PC-9 (cell line): ENCODE measurements around the gene WNT8B.

Source experiments
- EZH2 ChIP-seq: fragments of 200-600 bp; sonication (generic); IDR thresholded peaks from 2 replicates; pipeline ENCODE4 v1.8.0; 2017; ENCODE audit warnings: antibody characterized with exemption, low read depth
- TF ChIP-seq, protein P1 (sequence below): fragments of 200-600 bp; sonication (generic); conservative IDR thresholded peaks from 2 replicates; pipeline ENCODE4 v1.6.1; 2017; ENCODE audit warnings: mixed run types, antibody characterized with exemption, mild to moderate bottlenecking, moderate library complexity

DNA sequence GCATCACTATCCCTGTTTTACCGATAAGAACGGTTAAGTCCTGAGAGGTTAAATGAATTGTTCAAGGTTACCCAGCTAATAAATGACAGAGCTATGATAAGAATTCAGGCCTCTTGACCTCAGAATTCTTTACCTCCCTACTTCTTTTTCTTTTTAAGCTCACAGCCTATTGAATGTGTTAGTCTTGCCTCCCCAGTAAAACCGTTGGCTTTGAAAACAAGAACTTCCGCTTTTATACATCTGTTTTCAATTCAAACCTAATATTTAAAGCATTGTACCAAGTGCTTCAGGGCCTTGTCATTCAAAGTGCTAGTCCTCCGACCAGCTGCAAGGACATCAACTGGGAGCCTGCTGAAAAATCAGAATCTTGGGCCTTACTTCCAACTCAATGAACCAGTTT, 41.3 kb downstream of the WNT8B start:
- TF ChIP-seq, protein P1, sequence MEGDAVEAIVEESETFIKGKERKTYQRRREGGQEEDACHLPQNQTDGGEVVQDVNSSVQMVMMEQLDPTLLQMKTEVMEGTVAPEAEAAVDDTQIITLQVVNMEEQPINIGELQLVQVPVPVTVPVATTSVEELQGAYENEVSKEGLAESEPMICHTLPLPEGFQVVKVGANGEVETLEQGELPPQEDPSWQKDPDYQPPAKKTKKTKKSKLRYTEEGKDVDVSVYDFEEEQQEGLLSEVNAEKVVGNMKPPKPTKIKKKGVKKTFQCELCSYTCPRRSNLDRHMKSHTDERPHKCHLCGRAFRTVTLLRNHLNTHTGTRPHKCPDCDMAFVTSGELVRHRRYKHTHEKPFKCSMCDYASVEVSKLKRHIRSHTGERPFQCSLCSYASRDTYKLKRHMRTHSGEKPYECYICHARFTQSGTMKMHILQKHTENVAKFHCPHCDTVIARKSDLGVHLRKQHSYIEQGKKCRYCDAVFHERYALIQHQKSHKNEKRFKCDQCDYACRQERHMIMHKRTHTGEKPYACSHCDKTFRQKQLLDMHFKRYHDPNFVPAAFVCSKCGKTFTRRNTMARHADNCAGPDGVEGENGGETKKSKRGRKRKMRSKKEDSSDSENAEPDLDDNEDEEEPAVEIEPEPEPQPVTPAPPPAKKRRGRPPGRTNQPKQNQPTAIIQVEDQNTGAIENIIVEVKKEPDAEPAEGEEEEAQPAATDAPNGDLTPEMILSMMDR = no peak
- TF ChIP-seq EZH2 = no peak
